Putamen (tissue), 1 donor: ENCODE measurements around the gene AP1M2.
"Not testable (repeated sequence)": the region's sequence is repeated elsewhere in the genome, so short reads cannot be mapped to it uniquely, and the experiment has no call there.

ENCODE experiments used
- DNase-seq: peaks from one replicate; pipeline ENCODE4 v3.0.0-alpha.2; 2016; ENCODE audit warnings: low spot score

The AP1M2 gene

DNA sequence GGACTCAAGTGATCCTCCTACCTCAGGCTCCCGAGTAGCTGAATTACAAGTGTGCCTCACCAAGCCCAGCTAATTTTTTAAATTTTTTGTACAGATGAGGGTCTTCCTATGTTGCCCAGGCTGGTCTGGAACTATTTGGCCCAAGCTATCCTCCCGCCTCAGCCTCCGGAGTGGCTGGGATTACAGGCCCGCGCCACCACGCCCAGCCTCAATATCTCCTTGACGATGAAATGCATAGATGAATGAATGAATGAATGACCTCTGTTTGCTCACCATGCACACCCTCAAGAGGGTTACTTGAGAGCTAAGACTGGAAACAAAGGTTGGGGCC lies 14.9 kb upstream of the AP1M2 start:
- no peak for DNase-seq

DNA sequence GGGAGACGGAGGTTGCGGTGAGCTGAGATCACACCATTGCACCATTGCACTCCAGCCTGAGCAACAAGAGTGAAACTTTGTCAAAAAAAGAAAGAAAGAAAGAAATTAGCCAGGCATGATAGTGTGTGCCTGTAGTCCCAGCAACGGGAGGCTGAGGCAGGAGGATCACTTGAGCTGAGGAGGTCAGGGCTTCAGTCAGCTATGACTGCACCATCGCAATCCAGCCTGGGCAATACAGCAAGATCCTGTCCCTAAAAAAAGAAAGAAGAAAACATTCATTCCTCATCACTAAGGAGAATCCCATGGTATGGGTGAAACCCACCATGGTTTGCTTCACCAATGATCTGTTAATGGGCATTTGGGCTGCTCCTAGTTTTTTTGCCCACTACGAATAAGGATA lies 13.0 kb upstream of the AP1M2 start:
- DNase-seq = no peak

DNA sequence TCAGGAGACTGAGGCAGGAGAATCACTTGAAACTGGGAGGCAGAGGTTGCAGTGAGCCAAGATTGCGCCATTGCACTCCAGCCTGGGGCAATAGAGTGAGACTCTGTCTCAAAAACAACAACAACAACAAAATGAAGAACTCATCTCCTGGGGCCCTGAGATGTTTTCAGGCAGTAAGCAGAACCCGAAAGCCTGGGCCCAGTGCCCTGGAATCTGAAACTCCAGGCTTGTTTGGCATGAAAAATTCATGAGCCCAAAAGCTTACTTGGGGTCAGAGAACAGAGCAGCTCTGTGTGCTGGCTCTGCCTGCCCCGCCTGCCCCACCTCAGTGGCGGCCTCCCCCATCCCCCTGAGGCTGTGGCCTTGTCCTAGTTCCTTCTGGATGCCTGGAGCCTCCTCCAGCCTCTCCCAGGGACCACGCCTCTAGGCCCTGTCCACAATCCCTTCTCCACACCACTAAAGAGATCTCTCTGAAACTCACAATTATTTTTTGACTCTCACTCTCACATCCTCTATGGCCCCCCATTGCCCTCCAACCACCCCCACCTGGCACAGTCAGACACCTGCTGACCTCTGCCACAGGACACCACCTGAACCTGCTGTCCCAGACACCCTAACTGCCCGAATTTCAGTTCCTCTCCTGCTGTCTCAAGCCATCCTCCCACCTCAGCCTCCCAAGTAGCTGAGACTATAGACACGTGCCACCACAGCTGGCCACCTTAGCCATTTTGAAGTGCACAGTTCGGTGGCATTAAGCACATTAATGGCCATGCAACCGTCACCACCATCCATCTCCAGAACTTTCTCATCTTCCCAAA lies 6.9 kb upstream of the AP1M2 start:
- DNase-seq = peak; percentile 67

DNA sequence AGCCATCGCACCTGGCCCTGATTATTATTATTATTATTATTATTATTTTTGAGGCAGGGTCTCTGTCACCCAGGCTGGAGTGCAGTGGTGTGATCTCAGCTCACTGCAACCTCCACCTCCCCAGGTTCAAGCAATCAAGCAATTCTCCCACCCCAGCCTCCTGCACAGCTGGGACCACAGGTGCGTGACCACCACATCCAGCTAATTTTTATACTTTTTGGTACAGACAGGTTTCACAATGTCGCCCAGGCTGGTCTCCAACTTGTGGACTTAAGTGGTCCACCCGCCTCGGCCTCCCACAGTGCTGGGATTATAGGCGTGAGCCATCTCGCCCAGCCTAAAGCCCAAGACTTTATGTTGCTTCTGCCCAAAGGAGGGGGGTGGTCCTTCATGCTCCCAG lies 6.0 kb upstream of the AP1M2 start:
- no peak for DNase-seq

DNA sequence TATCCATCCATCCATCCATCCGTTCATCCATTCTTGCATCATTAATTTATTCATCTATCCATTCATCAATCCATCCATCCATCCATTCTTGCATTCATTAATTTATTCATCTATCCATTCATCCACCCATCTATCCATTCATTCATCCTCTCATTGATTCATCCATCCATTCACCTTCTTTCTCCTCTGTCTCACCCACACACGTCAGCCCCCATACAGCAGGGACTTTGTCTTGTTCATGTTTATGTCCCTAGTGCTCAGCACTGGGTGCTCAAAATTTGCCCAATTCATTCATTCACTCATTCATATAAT lies 683 bp upstream of the AP1M2 start:
- DNase-seq = no peak

DNA sequence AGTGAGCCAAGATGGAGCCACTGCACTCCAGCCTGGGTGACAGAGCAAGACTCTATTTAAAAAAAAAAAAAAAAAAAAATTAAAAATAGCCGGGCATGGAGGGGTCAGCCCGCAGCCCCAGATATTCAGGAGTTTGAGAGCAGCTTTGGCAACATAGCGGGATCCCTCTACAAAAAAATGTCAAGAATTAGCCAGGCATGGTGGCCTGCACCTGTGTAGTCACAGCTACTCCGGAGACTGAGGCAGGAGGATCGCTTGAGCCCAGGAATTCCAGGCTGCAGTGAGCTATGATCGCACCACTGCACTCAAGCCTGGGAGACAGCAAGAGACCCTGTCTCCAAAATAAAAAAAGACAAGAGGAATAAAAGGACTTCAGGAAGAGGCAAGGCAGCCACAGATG lies 716 bp downstream of the AP1M2 start:
- DNase-seq = no peak

DNA sequence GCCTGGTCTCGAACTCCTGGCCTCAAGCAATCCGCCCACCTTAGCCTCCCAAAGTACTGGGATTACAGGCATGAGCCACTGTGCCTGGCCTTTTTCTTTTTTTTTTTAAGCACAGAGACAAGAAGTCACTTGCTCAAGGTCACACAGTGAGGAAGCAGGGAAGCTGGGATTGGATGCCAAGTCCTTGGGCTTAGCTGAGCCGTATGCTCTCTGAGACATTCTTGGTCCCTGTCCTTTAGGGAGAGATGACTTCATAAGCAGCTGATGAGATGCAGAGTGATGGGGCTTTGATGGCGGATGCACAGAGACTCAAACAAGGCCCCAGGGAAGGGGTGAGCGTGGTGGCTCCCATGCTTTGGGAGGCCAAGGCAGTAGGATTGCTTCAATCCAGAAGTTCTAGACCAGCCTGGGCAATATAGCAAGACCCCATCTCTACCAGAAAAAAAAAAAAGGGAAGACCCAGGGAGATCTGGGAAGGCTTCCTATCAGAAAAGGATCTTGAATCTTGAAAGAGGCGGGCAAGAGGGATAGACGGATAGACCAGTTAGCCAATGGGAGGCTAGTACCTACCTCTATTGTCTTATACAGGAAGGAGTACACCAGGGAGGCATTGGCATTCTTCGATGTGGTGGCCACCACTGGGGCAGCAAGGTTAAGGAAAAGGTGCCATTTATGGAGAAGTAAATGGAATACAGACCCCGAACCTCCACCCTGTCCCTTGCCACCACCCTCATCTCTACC lies 3.9 kb downstream of the AP1M2 start:
- no peak for DNase-seq

DNA sequence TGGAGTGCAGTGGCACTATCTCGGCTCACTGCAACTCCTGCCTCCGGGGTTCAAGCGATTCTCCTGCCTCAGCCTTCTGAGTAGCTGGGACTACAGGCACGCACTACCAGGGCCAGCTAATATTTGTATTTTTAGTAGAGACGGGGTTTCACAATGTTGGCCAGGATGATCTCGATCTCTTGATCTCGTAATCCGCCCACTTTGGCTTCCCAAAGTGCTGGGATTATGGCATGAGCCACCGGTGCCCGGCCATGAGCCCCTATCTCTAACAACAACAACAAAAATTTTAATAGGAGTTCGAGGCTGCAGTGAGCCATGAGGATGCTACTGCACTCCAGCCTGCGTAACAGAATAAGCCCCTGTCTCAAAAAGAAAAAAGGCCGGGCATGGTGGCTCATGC lies 5.0 kb downstream of the AP1M2 start:
- no peak for DNase-seq

DNA sequence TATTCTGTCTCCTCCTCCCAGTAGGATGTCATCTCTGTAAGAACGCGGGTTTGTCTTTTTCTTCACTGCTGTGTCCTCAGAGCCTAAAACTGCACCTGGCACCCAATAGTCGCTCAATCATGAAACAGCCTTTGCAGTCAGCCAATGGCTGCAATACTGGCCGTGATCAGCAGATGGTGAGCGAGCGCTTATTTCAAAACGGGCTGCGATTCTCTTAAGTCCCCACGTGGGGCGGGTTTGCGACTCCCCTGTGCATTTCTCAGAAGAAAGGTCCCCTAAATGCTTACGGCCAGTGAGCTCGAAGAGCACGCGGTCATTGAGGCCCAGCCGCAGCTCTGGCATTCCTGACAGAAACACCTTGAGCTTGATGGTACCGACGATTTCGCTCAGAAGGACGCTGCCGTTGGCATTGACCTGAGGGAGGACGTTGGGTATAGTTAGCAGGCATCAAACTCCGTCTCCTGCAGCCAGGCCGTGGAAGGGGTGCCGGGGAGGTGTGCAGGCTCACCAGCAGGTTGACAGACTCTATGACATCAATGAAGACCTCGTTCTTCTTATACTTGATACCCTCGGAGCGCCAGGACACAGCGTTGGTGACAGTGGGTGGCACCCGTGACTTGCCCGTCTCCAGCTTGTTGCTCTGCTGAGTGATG lies 6.0 kb downstream of the AP1M2 start:
- DNase-seq = peak; percentile 87

DNA sequence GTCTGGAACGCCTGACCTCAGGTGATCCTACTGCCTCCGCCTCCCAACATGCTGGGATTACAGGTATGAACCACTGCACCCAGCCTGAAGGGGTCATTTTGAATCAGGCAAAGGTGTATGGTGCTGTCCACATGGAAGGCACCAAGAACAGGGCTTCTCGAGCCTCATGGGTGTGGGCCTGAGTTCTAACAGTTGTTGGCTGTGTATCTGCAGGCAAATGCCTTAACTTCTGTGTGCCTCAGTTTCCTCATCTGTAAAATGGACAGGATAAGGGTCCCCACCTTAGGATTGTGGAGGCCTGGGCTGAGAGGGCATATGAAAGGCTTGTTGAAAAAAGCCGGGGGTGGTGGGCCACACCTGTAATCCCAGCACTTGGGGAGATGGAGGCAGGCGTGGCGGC lies 9.2 kb downstream of the AP1M2 start:
- DNase-seq = no peak

DNA sequence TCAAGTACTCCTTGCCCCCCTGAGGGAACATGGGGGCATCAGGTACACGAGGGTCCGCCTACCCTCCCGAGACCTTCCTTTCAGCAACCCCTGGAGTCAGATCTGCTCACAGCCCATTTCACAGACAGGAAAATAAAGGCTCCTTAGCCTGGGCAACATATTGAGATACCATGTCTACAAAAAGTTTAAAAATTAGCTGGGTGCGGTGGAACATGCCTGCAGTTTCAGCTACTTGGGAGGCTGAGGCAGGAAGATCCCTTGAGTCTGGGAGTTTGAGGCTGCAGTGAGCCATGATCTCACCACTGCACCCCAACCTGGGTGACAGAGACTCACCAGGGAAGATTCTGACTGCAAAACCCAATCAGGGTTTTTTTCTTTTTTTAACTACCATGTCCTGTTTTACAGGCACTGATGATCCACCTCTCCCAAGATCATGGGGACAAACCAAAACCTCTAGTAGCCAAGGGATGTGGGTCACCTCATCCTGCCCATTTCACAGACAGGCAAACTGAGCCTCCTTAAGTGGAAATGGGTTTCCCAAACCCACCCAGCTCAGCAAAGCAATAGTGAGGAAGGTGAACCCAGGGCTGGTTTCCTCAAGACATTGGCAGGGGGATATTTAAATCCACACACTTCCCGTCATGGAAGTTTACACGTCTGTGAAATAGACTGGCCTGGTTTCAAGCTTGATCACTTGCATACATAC lies 11.9 kb downstream of the AP1M2 start:
- DNase-seq = no peak

DNA sequence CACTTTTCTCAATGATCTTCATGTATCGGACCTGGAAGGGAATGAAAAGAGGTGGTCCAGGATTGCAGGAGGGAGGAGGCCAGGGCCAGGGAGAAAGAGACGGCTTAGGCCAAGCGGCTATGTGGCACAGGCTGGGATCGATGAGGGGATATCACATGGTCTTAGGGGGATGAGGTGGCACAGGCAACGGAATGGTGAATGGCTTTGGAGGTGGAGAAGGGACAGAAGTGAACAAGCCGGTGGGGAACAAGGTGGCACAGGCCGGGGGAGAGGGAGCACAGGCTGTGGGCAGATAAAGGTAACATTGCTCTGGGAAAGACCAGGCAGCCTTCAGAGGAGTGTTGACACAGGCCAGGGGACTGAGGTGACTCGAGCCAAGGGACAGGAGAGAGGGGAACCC lies 12.7 kb downstream of the AP1M2 start:
- DNase-seq = no peak

DNA sequence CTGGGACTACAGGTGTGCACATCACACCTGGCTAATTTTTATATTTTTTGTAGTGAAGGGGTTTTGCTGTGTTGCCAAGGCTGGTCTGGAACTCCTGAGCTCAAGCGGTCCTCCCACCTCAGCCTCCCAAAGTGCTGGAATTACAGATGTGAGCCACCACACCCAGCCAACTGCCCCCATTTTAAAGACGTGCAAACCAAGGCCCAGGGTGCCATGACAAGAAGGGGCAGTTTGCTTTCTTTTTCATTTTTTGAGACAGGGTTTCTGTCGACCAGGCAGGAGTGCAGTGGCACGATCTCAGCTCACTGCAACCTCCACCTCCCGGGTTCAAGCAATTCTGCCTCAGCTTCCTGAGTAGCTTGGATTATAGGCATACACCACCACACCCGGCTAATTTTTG lies 13.3 kb downstream of the AP1M2 start:
- DNase-seq = not testable (repeated sequence)

DNA sequence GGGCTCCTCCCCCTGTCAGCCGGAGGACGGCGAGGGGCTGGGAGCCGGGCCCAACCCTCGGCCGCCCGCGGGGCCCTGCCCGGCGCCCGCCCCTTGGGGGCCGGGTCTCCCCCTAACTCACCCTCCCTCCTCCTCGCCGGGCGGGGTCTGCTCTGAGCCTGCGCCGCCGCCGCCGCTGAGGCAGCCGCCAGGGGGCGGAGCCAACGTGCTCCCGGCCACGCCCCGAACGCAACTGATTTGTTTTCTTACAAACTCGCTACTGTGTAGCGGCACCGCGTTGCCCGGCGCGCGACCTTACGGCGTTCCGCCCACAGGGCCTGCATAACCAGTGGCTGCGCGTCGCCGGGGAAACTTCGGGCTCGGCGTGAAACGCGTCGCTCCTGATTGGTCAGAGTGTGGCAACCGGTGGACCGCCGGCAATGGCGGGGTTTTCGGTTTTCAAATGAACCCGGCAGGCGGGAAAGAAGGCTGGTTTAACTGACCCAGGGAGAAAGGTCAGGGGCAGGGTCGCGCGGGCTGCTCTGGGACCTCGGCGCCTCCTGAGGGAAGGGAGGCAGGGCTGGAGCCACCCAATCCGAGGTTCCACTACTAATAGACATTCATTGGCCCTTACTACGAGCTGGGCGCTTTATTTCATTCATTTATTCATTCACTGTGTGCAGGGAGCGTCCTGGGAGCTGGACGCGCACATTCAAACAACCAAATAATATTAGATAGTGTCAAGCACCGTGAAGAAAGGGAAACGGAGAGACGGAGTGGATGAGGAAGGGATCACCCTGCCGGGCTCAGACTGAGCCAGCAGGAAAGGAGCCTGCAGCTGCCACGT lies 18.1 kb downstream of the AP1M2 start, which contains the start of gene CDKN2D:
CDKN2D (minus strand) TSS at position 154 of the 826 bp plus-strand sequence. CDS start 326 bp downstream, outside the sequence.
- DNase-seq = peak; percentile 99

DNA sequence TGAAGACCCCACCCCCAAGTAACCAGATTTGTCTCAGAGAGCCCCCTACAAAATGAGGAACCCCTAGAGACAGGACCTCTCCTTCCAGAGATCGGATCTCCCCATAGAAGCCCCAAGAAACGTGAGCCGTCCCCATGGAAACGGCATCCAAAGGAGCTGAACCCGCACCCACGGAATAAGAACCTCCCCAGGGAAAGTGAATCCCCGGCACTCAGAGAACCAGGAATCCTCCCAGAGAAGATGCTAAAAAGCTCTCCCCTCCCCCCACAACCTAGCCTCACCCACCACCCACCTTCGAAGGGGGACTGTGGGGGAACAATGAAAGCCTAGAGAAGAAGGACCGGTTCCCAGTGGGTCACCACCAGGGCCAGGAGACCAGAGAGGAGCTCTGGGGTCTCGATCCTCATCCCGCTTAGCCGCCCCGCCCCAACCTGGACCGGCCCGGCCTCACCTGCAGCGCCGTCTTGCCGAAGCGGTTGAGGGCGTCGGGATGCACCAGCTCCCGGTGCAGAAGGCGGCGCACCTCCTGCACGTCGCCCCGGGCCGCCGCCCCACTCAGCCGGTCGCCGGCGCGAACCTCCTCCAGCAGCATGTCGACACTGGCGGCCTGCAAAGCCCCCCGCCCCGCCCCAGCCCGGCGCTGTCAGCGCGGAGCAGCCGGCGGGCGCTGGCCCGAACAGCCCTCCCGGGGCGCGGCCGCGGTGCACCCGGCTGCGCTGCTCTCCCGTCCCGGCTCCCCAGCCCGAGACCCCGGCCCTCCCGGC lies 18.9 kb downstream of the AP1M2 start:
- no peak for DNase-seq

DNA sequence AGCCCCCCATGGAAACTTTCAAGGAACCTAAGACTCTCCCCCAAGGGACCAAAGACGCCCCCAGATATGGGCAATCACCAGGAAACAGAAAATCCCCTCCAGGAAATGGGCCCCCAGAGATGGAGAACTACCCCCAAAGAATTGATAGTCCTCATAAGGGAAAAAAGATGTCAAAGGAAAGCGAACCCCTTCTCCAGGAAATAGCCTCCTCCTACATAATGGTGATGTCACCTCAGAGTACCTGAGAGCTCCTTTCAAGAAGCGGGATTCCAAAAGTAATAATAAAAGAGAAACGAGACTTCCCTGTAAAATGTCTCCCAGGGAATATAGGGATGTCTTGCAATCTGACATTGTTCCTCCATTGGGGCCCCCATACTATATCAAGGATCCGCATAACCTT lies 19.5 kb downstream of the AP1M2 start:
- no peak for DNase-seq

DNA sequence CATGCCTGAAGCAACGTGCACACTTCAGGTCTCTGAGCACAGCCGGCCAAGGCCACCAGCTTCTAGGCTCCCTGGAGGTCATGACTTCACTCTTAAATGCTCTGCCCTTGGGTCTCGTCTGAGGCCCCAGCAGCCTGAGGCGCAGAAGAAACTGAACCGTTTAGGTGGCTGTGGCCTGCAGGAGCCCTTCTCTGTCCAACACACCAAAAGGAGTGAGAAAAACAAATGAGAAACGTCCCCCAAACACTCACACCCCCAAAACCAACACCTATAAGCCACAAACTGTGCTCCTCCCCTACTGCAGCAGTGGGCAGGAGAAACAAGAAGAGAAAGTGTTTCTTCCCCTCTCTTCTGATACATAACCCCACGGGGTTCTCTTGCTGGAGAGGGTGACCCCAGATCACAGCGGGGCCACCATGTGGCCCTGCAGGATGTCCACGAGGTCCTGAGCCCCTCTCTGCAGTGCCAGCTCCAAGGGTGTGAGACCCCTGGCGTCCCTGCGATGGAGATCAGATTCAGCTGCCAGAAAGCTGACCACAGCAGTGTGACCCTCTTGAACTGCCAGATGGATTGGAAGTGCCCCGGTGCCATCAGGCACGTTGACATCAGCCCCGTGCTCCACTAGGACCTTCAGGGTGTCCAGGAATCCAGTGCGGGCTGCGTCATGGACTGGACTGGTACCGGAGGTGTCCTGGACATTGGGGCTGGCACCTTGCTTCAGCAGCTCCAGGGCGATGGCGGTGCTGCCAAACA lies 20.3 kb downstream of the AP1M2 start:
- DNase-seq = no peak

DNA sequence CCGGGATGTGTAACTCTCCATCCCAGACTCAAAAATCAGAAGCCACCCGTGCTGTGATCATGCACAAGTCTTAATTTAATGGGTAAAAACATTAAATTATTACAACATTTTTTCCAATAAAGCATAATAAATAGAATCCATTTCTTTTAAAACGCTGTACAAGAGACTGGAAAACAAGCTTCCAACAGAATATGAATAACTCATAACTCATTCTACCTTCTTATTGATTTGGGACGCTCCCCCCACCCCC lies 20.8 kb downstream of the AP1M2 start:
- no peak for DNase-seq

DNA sequence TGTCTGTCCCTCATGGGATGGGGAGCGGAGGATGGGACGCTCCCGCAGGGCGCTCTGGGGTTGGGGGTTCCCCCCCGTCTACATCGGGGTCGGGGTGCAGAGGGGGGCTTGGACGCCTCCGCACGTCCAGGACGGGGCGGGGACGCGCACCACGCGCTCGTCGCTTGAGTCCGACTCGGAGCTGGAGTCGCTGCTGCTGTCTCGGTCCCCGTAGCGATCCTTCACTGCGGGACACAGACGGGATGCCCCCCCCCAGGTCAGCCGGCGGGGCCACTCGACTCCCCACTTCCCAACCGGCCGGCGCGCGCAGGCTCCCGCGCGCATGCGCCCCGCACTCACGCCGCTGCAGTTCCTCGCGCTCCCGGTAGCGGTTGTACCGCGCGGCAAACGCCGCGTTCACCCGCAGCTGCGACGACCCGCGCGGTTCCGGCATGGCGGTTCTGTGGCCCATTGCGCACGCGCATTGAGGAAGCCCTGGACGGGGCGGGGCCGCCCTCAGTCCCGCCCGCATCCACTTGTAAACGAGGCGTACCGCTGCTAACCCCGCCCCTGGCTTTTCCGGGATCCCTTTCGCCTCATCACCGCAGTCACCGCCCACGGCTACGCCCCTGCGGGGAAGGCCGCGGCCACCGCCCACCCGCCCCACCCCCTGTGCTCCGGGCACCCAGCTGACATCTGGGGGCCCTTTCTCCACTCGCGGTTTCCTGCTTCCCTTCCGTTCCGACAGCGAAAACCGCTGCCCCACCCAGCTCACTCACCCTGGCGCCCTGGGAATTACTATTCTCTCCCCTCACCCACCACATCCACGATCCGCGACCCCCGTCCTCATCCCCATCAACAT lies 21.3 kb downstream of the AP1M2 start, which contains the start of gene KRI1:
KRI1 (minus strand) TSS at position 444 of the 841 bp plus-strand sequence; CDS start at position 433, 11 bp downstream.
- peak; percentile 97 for DNase-seq
